Stimulated activated CD8-positive, alpha-beta memory T cell treated with anti-CD3 and anti-CD28 coated beads, Interleukin-4, amount 100 ng/mL, for 1 hour (primary cell): Measurements from ENCODE around the gene PGLYRP2.
"Not testable (repeated sequence)": the region's sequence is repeated elsewhere in the genome, so short reads cannot be mapped to it uniquely, and the experiment has no call there.

Source experiments
- DNase-seq, 2 donors: peaks; one replicate each; pipeline ENCODE4 v3.0.0-alpha.2; 2020; ENCODE audit warnings: low read depth in 2 of 2, low spot score in 1 of 2

PGLYRP2 gene, protein sequence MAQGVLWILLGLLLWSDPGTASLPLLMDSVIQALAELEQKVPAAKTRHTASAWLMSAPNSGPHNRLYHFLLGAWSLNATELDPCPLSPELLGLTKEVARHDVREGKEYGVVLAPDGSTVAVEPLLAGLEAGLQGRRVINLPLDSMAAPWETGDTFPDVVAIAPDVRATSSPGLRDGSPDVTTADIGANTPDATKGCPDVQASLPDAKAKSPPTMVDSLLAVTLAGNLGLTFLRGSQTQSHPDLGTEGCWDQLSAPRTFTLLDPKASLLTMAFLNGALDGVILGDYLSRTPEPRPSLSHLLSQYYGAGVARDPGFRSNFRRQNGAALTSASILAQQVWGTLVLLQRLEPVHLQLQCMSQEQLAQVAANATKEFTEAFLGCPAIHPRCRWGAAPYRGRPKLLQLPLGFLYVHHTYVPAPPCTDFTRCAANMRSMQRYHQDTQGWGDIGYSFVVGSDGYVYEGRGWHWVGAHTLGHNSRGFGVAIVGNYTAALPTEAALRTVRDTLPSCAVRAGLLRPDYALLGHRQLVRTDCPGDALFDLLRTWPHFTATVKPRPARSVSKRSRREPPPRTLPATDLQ

DNA sequence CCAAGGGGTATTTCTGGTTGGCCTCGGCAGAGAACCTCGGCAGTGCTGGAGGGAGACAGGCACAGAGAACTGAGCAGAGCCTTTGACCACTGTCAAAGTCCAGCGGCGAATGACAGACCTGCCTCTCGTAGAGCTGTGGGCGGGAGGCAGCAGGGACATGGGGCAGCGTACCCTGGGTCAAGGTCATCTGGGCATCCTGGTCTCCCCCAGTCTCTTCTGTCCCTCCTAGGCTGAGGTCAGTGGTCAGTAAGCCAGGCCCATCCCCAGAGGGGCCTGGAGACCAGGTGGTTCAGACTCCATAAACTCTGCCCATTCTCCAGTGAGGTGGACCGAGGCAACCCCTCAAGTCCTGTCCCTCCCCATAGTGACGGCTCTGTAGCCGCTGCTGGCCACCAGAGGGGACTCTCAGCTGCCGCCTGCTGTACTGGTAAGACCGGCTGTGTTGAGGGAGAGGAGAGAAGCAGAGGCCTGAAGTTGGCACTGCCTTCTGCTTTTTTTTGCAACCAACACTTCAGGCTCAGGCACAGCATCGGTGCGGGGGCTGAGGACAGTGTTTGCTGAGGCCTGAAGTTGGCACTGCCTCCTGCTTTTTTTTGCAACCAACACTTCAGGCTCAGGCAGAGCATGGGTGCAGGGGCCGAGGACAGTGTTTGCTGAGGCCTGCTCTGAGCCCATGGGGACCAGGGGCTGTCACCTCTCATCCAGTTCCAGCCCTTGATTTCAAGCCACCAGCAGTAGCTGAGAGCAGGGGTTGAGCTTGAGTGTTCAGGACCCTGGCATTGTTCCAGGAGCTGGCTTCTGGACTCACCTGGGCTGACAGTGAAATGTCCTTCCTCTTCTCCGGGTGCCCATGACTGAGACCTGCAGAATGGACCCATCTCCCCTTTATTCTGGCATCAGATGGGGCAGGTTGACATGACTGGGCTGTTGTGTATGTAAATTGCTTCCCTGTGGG is at the start of gene PGLYRP2:
Gene PGLYRP2, minus strand, starts transcription at position 111 of the 955 bp plus-strand sequence. CDS start 130 bp downstream, outside the sequence.
- DNase-seq: no peak

DNA sequence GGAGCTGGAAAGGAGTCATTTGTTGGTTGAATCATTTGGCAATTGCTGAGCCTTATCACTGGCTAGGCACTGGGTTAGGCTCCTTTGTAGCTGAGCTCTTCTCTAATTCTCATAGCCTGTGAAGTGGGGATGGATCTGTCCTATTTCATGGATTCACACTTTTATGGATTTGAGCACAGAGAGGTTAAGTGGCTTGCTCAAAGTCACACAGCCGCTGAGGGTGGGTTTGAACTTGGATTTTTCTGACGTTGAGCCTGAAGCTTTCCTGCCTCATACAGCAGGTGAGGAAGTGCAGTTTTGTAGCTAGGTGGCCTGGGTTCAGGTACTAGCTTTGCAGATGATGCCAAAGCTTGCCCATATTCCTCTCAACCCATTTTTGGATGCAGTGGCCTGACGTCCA is 48.4 kb upstream of the PGLYRP2 start:
- DNase-seq: no peak

DNA sequence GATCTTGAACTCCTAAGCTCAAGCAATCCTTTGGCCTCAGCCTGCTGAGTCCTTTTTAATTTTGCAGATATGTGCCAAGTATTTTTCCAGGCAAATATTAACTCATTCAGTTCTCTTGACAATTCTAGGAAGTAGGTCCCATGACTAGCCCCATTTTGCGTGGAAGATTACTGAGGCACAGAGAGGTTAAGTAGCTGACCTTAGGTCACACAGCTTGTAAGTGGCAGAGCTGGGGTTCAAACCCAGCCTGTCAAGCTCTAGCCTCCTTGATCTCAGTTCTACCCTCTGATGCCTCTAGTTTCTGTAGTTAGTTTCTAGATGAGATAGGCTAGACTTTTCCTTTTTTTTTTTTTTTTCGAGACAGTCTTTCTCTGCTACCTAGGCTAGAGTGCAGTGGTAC is 47.1 kb upstream of the PGLYRP2 start:
- no peak for DNase-seq

DNA sequence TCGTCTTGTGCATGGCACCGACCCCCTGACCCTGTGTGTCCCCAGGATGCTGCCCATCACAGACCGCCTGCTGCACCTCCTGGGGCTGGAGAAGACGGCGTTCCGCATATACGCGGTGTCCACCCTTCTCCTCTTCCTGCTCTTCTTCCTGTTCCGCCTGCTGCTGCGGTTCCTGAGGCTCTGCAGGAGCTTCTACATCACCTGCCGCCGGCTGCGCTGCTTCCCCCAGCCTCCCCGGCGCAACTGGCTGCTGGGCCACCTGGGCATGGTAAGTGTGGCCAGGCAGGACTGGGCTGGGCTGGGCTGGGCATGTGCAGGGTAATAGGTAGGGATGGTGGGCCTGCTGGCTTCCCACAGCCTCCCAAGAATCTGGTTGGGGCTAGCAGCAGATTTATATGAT is 46.0 kb upstream of the PGLYRP2 start:
- DNase-seq: no peak

DNA sequence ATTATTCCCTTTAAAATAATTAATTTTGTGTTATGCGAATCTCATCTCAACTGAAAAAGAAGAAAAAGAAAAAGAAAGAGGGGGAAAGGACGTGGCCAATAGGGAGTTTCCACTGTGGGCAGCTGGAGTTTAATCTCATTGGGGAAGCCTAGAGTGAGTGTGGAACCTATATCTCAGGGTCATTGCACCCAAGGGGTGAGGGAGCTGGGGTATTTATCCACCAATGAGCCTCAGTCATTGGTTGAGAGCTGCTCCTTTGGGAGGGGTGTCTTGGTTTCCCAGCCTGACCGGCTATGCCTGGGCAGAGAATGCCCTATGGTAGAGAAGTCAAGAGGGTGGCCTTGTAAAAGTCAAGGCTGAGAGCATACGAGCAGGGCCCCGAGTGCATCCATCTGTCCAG is 45.5 kb upstream of the PGLYRP2 start:
- no peak for DNase-seq

DNA sequence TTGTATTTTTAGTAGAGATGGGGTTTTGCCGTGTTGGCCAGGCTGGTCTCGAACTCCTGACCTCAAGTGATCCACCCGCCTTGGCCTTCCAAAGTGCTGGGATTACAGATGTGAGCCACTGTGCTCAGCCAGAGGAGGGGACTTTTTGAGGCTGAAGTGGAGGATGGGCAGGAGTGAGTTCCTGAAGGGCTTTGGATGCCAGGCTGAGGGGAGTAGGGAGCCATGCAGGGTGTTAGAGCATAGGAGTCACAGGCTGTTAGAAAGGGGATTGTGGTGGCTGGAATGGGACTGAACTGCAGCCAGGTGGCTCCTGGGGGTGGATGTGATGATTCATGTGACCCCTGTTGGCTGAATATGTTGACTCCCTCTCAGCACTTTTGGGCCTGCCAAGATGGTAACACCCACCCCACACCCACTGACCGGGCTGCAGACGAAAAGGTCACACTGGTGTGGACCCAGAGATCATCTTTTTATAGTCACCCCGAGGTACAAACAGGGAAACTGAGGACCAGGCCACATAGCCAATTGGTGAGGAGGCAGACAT is 40.2 kb upstream of the PGLYRP2 start:
- no peak for DNase-seq

DNA sequence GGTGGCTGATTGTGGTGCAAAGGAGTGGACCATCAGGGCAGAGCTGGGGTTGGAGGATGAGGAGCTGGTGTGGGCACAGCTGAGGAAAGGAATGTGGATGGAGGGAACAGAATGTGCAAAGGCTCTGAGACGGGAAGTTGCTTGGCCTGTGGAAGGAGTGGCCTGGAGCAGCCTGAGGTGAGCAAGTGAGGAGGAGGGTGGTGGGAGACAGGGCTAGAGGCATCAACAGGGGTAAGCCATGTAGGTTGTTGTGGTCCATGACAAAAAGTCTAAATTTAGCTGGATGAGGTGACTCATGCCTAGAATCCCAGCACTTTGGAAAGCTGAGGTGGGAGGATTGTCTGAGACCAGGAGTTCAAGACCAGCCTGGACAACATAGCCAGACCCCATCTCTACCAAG is 38.5 kb upstream of the PGLYRP2 start:
- no peak for DNase-seq

DNA sequence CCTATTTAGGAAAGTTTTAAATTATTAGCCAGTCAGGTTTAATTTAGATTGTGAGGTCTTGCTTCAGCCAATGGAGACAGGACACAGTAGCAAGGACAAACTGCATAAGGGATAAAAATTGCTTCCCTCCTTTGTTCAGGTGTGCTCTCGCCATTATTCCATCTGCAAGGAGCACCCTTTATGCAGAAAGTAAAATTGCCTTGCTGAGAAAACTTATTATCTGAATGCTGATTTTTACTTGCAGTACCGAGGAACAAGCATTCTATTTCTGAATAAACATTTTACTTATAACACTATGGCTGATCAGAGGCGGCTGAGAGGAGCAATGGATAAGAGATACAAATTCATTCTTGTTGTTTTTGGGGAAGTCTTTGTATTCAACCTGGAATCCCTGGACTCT is 37.1 kb upstream of the PGLYRP2 start:
- DNase-seq: no peak

DNA sequence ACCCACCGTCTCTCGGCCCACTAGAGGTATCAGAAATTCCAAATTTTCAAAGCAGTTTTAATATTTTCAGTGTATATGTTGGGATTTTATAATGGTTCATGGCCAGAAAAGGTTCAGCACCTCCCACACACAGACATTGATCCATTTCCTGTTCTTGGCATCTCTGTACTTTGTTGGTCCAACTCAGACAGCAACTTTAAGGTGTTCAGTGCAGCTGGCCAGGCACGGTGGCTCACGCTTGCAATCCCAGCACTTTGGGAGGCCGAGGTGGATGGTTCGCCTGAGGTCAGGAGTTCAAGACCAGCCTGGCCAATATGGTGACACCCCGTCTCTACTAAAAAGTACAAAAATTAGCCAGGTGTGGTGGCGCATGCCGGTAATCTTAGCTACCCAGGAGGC is 35.9 kb upstream of the PGLYRP2 start:
- DNase-seq: not testable (repeated sequence)

DNA sequence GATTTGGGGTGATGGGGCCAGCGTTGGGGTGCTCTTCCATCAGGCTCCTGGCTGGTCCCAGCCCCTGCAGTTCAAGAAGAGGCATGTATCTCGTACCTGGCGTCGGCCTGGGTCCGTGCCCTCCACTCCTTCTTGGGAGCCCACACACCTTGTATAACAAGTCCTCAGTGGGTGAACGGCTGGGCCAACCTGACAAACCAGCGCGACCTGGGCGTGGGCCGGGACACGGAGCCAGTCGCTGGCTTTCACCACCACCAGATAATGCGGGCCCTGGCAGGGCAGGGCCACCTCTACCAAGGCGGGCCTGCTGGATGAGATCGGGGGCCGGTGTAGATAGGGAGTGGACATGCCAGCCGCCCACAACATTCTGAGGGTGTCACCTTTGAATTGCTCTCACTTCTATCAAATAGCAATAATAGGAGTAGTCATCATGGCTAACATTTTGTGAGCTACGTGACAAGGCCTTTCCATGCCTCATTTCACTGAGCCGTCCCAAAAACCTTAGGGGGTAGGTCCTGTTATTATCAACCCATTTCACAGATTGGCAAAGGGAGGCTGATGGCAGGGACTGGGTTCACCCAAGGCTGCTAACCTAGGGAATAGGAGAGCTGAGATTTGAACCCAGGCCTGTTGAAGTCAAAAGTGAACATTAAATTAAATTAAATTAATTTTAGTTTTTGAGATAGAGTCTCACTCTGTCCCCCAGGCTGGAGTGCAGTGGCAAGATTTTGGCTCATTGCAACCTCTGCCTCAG is 32.5 kb upstream of the PGLYRP2 start:
- no peak for DNase-seq

DNA sequence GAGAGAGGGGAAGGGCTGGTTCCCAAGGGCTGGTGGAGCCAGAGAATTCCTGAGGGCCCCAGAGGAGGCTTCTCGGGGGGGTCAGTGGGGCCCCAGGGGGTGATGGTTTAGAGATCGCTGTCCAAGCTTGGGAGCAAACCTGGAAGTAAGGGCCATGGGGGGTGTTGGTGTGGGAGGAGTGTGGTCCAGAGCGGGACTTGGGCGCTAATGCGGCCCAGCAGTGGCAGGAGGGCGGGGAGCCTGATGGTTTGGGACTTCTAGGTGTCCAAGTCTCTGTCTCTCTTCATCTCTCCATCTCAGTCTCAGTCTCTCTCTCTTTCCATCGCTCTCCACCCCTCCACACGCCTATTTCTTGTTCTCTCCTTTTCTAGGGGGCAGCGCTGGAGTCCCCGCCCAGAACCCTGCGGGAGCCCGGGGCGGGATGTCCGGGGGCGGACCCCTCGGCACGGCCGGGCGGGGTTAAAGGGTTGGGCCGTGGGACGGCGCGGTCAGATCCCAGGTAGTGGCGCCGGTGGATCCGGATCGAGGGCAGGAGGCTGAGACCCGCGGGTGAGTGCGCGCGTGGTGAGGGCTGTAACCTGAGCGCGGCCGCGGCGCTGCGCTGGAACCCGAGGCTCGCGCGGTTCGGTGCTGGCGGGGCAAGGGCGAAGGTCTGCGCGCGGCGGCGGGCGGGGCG is 28.9 kb upstream of the PGLYRP2 start, which contains the start of gene CYP4F22:
Gene CYP4F22, plus strand, starts transcription at position 491 of the 676 bp plus-strand sequence. CDS start 16,812 bp downstream, outside the sequence.
- no peak for DNase-seq

DNA sequence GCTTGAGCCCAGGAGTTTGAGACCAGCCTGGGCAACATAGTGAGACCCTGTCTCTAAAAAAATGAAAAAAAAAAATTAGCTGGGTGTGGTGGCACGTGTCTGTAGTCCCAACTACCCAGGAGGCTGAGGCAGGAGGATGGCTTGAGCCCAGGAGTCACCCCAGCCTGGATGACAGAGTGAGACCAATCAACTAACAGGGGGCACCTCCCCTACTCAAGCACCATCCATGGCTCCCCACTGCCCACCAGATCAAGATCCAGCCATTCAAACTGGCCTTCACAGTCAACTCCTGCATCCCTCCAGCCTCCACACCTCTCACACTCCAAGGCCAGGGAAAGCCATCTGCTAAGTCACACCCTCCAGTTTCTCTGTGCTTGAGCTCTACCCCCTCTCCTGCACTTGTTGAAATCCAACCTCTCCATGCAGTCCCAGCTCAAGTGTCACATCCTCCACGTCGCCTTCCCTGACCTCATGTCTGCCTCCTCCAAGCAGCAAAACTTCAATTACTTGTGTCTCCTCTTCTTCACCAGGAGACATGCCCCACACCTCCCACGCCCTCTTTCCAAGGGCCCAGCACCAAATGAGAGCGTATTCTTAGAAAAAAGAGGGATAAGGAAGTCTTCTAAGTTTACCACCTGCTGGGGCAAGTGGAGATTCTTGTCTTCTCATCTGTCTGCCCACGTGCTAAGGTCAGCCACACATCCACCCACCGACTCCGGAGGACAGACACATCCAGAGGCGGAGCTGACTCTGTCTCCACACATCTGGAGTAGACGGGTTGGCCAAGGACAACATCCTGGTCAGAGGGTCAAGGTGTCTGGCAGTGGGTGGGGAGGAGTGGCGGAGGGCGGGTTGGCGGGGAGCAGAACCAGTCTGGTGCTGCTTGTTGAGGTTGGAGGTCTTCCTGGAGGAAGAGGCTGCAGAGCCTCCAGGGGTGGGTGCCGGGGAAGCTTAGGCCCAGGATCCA is 28.1 kb upstream of the PGLYRP2 start:
- DNase-seq: no peak

DNA sequence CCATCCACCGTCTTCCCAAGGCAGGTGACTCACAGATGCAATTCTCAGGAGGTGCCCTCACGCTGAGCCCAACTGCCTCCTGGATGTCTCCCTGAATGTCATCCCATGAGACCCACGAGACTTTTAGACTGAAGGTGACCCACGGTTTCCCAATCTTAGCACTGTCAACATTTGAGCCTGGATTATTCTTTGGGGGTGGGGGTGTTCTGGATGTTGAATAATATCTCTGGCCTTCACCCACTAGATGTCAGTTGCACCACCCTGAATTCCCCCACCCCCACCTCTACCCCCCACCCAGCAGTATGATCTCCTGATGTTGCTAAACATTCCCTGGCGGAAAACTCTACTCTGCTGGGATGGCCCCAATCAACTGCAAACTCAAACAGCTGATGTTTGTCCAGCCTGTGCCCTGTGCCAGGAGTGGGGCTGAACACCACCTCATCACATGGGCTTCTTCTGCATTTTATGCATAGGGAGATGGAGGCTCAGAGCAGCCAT is 26.8 kb upstream of the PGLYRP2 start:
- DNase-seq: no peak

DNA sequence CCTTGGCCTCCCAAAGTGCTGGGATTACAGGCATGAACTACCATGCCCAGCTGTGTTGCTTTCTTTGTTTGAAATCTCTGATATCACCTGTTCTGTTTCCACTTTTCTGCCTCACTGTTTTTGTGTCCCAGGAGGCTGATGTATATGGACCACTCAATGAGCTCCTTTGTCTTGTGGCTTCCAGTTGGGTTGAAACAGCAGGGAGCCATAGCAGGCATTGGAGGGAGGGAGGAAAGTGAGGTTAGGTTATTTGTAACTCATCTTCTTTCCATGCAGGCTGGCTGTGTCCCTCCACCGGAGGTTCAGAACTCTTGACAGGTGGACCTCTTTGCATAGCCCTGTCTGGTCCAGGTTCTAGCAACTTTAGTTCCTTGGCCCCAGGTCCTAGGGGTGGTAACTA is 23.0 kb upstream of the PGLYRP2 start:
- no peak for DNase-seq

DNA sequence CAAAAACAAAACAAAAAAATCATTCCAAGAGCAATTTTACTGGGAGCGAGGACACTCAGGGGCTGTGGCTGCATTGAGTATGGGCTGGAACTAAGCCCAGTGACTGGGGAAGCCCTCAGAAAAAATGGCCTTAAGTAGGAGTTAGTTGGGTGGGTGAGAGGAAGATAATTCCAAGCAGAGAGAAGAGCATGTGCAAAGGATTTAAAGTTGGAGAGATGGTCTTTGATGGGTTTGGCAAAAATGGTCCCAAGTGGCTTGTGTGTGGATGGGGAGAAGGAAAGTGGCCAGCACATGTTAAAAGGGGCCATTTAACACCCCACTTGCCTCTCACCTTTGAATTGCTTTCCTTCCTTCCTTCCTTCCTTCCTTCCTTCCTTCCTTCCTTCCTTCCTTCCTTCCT is 22.3 kb upstream of the PGLYRP2 start:
- no peak for DNase-seq

DNA sequence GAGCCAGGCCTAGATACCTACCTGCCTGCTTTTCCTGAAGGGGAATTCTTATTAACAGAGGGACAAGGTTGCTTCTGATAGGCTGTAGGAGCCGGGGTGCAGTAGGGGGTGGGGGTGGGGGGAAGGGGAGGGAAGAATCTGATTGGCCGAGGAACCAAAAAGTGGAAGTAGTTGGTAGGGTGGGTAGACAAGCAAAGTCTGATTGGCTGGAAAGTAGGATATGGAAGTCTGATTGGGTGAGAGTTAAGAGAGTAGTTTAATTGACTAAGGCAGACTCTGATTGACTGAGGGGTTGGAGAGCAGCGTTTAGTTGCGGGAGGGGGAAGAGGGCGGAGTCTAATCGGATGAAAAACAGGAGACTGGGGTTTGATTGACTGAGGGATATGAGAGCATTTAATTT is 19.6 kb upstream of the PGLYRP2 start:
- no peak for DNase-seq

DNA sequence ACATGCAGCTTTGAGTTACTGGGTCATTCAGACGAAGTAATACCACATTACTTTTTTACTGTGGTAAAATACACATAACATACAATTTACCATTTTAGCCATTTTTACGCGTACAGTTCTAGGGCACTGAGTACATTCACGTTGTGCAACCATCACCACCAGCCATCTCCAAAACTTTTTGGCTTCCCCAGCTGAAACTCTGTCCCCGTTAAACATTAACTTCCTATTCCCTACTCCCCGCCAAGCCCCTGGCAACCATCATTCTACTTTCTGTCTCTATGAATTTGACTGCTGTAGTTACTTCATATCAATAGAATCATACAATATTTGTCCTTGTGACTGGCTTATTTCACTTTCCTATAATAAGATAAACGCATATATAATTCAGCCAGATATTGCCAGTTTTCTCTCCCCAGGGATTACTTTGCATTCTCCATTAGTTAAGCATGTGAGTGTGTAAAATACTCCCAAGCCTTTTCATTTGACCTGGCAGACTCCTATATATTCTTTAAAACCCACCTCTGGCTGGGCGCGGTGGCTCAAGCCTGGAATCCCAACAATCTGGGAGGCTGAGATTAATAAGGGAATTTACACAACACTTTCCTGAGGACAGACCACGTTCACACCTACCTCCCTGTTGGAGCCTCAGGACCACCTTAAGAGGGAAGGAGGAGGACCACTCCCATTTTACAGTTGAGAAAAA is 19.0 kb upstream of the PGLYRP2 start:
- DNase-seq: no peak

DNA sequence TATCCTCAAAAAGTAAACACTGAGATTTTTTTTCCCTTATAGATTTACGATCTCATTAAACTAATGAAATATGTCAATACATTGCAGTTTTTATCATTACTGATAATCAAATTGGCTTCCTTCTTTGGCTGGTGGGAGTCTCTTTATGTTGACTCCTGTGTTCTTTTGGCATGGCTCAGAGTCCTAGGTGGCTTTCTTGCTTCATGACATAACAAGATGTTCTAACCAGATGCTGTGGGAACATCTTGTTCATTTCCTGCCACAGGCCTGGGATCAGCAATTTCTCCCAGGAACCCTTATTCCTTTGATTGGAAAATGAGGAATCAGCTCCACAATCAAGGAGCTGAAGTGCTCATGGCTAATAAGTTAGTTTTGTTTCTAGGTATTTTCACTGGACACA is 15.8 kb upstream of the PGLYRP2 start:
- DNase-seq: no peak
